HepG2 (cell line): ENCODE results near the gene NCOA3. TPM values are rescaled to one million over a fixed set of nuclear protein-coding genes. Genes with fewer than 3 reads are reported as not detected.

ENCODE experiments used
- ATF3 ChIP-seq: sonication (generic); formaldehyde crosslinking; IDR thresholded peaks from 2 replicates; pipeline ENCODE4 v1.4.0; 2020; ENCODE audit warnings: missing genetic modification reagents
- ATF4 ChIP-seq, 2 experiments: fragments of 450-650 bp in 1 of 2; sonication (generic) in 1 of 2; formaldehyde crosslinking; IDR thresholded peaks; 2 replicates each; pipeline versions ENCODE4 v1.5.0 to v1.8.0; 2020 to 2022; ENCODE audit warnings: mild to moderate bottlenecking in 1 of 2, missing genetic modification reagents in 1 of 2
- BCL6 ChIP-seq: IDR thresholded peaks from 2 replicates; pipeline ENCODE4 v1.6.1; 2016; ENCODE audit warnings: missing genetic modification reagents, missing compliant biosample characterization
- EHMT2 ChIP-seq: fragments of 200-600 bp; sonication (generic); IDR thresholded peaks from 2 replicates; pipeline ENCODE4 v1.7.0; 2017; ENCODE audit warnings: antibody characterized with exemption, low read depth, low read length, borderline replicate concordance
- FOXK1 ChIP-seq: sonication (generic); formaldehyde crosslinking; IDR thresholded peaks from 2 replicates; pipeline ENCODE4 v1.4.0; 2020; ENCODE audit warnings: low read depth, missing genetic modification reagents, borderline replicate concordance
- KDM2A ChIP-seq: sonication (generic); formaldehyde crosslinking; IDR thresholded peaks from 2 replicates; pipeline ENCODE4 v1.4.0; 2020; ENCODE audit warnings: low read depth, missing genetic modification reagents, borderline replicate concordance
- KDM5B ChIP-seq: sonication (generic); formaldehyde crosslinking; IDR thresholded peaks from 2 replicates; pipeline ENCODE4 v1.4.0; 2020; ENCODE audit warnings: missing genetic modification reagents, mild to moderate bottlenecking, borderline replicate concordance
- NFKBIZ ChIP-seq: IDR thresholded peaks from 2 replicates; pipeline ENCODE4 v1.6.1; 2018; ENCODE audit warnings: missing genetic modification reagents, missing compliant biosample characterization
- NRL ChIP-seq: sonication (generic); formaldehyde crosslinking; IDR thresholded peaks from 2 replicates; pipeline ENCODE4 v1.5.0; 2020; ENCODE audit warnings: missing genetic modification reagents, mild to moderate bottlenecking, moderate library complexity, borderline replicate concordance
- PTBP1 ChIP-seq: fragments of 200-400 bp; formaldehyde crosslinking; IDR thresholded peaks from 2 replicates; pipeline ENCODE4 v1.6.1; 2018; ENCODE audit warnings: low read length, low read depth; ENCODE audit not compliant: poor library complexity, severe bottlenecking
- RBM22 ChIP-seq: fragments of 200-400 bp; formaldehyde crosslinking; optimal IDR thresholded peaks from 2 replicates; pipeline ENCODE3; 2017; ENCODE audit warnings: mild to moderate bottlenecking, low read length, moderate library complexity
- SOX13 ChIP-seq, 3 experiments: fragments of 450-650 bp in 1 of 3; sonication (generic) in 1 of 3; formaldehyde crosslinking in 1 of 3; IDR thresholded peaks in 2 of 3; conservative IDR thresholded peaks in 1 of 3; 2 replicates each; pipeline versions ENCODE4 v1.5.0 to v1.6.1; 2016 to 2020; ENCODE audit warnings: antibody characterized with exemption in 1 of 3, mild to moderate bottlenecking in 1 of 3, missing compliant biosample characterization in 1 of 3, missing genetic modification reagents in 1 of 3, moderate library complexity in 1 of 3
- SP1 ChIP-seq, 2 experiments: fragments of 450-650 bp in 1 of 2; sonication (generic) in 1 of 2; formaldehyde crosslinking in 1 of 2; IDR thresholded peaks; 2 replicates each; pipeline versions ENCODE4 v1.4.0 to v1.6.1; 2016 to 2020; ENCODE audit warnings: missing genetic modification reagents in 1 of 2
- SP2 ChIP-seq: sonication (generic); formaldehyde crosslinking; IDR thresholded peaks from 2 replicates; pipeline ENCODE4 v1.5.1; 2020; ENCODE audit warnings: mild to moderate bottlenecking, missing genetic modification reagents
- TBL1XR1 ChIP-seq: fragments of 150-350 bp; IDR thresholded peaks from 2 replicates; pipeline ENCODE4 v1.6.1; 2014; ENCODE audit warnings: borderline replicate concordance, low read length; ENCODE audit not compliant: partially characterized antibody
- ZNF326 ChIP-seq: sonication (generic); formaldehyde crosslinking; IDR thresholded peaks from 2 replicates; pipeline ENCODE4 v1.4.0; 2020; ENCODE audit warnings: missing genetic modification reagents, borderline replicate concordance
- ZNF335 ChIP-seq: sonication (generic); formaldehyde crosslinking; IDR thresholded peaks from 2 replicates; pipeline ENCODE4 v1.4.0; 2020; ENCODE audit warnings: missing genetic modification reagents
- ZSCAN21 ChIP-seq: sonication (generic); formaldehyde crosslinking; IDR thresholded peaks from 2 replicates; pipeline ENCODE4 v1.8.0; 2022; ENCODE audit warnings: mild to moderate bottlenecking, missing genetic modification reagents, moderate library complexity, borderline replicate concordance
- polyA plus RNA-seq, 8 experiments: library from polyadenylated mRNA; depleted of rRNA in 3 of 8; stranded (reverse) in 7 of 8; unstranded in 1 of 8; fragments of >200 nt; fragmentation: Illumina TruSeq in 4 of 8; extraction: Trizol in 4 of 8; gene quantifications; 2 replicates each; pipeline versions ENCODE4 v1.2.1 to v1.2.3, GENCODE V29; 2011 to 2016; ENCODE audit warnings: low read depth in 4 of 8, missing spikeins in 1 of 8, mixed read lengths in 1 of 8; ENCODE audit not compliant: insufficient read depth in 1 of 8
- total RNA-seq, 5 experiments: library from RNA; depleted of rRNA; stranded (reverse); fragments of >200 nt; fragmentation: Illumina TruSeq; extraction: Trizol; gene quantifications; 2 replicates each; pipeline ENCODE4 v1.2.3, GENCODE V29; 2016; ENCODE audit warnings: low read depth in 1 of 5
- TF ChIP-seq, protein P1 (sequence below): sonication (generic); formaldehyde crosslinking; IDR thresholded peaks from 2 replicates; pipeline ENCODE4 v1.9.0; 2022; ENCODE audit warnings: missing genetic modification reagents, mild to moderate bottlenecking, borderline replicate concordance
- TF ChIP-seq, protein P2 (sequence below): sonication (generic); formaldehyde crosslinking; IDR thresholded peaks from 2 replicates; pipeline ENCODE4 v1.4.0; 2020; ENCODE audit warnings: low read depth, missing genetic modification reagents

Gene NCOA3
- total and polyA plus RNA-seq, 2 of the 13 experiments (the other 11 are each of a cell fraction or from before 2014, with no cell fraction given): 35.0 to 56.8 TPM

DNA sequence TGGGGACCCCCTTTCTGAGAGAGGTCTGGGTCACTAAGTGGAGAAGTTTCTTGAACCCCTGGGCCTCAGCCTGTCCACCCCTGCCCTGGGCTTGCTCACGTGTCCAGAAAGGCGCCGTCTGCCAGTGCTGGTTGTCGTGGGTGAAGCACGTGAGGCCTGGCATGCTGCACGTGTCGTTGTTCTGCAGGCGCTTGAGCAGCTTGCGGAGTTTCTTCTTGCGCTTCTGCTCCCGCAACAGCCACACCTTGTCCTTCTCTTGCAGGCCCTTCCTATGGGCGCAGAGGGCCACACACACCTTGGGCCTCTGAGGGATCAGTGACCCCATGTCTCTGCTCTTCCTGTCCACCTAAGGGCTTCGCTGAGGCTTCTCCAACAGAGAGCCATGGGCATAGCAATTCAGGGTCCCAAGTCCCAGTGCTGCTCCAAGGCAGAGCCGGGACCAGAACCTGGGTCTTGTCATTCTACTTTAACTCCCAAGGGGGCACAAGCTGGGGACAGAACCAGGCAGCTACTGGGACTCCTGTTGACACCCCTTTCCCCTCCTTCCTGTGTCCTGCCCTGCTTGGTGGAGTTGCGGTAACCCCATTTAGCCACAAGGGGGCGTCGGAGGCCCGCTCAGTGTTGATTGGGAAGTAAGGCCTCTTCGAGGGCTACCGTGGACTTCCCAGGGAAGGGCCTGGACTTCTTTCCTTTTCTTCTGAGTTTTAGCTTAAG lies 161.8 kb downstream of the NCOA3 start (continued):
- TF ChIP-seq ATF3 (CRISPR knock-in tag) (0 out of 2 replicates have a peak, but pooled peaks have one; percentile 25), NFKBIZ (CRISPR knock-in tag) (0 out of 2 replicates have a peak, but pooled peaks have one; percentile 41), SP1 (IDR thresholded peaks at IDR 0.05) (no peak), SP1 (CRISPR knock-in tag; IDR thresholded peaks at IDR 0.05) (0 out of 2 replicates have a peak, but pooled peaks have one; percentile 41), SP2 (no peak), EHMT2 (no peak), SOX13 (IDR thresholded peaks at IDR 0.05) (no peak), SOX13 (CRISPR knock-in tag; conservative IDR thresholded peaks at IDR 0.05 in 1 of 2, IDR thresholded peaks at IDR 0.05 in 1 of 2) (0 out of 4 replicates have a peak, but pooled peaks of 1 of the 2 experiments have one; percentile 14), RBM22 (peak; percentile 39), FOXK1 (CRISPR knock-in tag) (peak; percentile 51; the same call in 1 of the 2 replicates), BCL6 (CRISPR knock-in tag) (no peak), ZSCAN21 (CRISPR knock-in tag) (no peak), NRL (CRISPR knock-in tag) (peak; percentile 76), TBL1XR1 (no peak), ZNF335 (CRISPR knock-in tag) (no peak), KDM5B (peak; percentile 58; the same call in 1 of the 2 replicates), PTBP1 (peak; percentile 5), KDM2A (CRISPR knock-in tag) (peak; percentile 86), ZNF326 (CRISPR knock-in tag) (0 out of 2 replicates have a peak, but pooled peaks have one; percentile 25), ATF4 (CRISPR knock-in tag; IDR thresholded peaks at IDR 0.05) (no peak)
- TF ChIP-seq, protein P1, sequence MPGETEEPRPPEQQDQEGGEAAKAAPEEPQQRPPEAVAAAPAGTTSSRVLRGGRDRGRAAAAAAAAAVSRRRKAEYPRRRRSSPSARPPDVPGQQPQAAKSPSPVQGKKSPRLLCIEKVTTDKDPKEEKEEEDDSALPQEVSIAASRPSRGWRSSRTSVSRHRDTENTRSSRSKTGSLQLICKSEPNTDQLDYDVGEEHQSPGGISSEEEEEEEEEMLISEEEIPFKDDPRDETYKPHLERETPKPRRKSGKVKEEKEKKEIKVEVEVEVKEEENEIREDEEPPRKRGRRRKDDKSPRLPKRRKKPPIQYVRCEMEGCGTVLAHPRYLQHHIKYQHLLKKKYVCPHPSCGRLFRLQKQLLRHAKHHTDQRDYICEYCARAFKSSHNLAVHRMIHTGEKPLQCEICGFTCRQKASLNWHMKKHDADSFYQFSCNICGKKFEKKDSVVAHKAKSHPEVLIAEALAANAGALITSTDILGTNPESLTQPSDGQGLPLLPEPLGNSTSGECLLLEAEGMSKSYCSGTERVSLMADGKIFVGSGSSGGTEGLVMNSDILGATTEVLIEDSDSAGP (CRISPR knock-in tag): peak; percentile 33; the same call in 1 of the 2 replicates
- TF ChIP-seq, protein P2, sequence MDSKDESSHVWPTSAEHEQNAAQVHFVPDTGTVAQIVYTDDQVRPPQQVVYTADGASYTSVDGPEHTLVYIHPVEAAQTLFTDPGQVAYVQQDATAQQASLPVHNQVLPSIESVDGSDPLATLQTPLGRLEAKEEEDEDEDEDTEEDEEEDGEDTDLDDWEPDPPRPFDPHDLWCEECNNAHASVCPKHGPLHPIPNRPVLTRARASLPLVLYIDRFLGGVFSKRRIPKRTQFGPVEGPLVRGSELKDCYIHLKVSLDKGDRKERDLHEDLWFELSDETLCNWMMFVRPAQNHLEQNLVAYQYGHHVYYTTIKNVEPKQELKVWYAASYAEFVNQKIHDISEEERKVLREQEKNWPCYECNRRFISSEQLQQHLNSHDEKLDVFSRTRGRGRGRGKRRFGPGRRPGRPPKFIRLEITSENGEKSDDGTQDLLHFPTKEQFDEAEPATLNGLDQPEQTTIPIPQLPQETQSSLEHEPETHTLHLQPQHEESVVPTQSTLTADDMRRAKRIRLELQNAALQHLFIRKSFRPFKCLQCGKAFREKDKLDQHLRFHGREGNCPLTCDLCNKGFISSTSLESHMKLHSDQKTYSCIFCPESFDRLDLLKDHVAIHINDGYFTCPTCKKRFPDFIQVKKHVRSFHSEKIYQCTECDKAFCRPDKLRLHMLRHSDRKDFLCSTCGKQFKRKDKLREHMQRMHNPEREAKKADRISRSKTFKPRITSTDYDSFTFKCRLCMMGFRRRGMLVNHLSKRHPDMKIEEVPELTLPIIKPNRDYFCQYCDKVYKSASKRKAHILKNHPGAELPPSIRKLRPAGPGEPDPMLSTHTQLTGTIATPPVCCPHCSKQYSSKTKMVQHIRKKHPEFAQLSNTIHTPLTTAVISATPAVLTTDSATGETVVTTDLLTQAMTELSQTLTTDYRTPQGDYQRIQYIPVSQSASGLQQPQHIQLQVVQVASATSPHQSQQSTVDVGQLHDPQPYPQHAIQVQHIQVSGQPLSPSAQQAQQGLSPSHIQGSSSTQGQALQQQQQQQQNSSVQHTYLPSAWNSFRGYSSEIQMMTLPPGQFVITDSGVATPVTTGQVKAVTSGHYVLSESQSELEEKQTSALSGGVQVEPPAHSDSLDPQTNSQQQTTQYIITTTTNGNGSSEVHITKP (CRISPR knock-in tag): 0 out of 2 replicates have a peak, but pooled peaks have one; percentile 55
